HCT116 (cell line): Measurements from ENCODE around the gene FHIT. TPM values are rescaled to one million over a fixed set of nuclear protein-coding genes. Genes with fewer than 3 reads are reported as not detected.

Source experiments
- ATAC-seq: fragments of 200-7000 bp; cut with Tn5 transposase; 2 replicates; pipeline ENCODE4 v1.9.1; 2020; ENCODE audit warnings: mild to moderate bottlenecking, moderate library complexity
- BruUV-seq: library from RNA; stranded (reverse); fragments of 400-500 nt; replicated peaks from 2 replicates; lab custom pipeline; 2021; lab: Mats Ljungman, UMichigan
- CTCF ChIA-PET: fragments of 300-600 bp; sonication (Branson Sonifier 250); formaldehyde crosslinking; loops from one replicate; lab custom pipeline; 2021; ENCODE audit warnings: antibody characterized with exemption; lab: Charles Lee
- POLR2A ChIA-PET: fragments of 300-600, 350-600 bp; sonication (Branson Sonifier 250); formaldehyde crosslinking; loops from one replicate; lab custom pipeline; 2021; ENCODE audit warnings: antibody characterized with exemption; lab: Charles Lee
- RAD21 ChIA-PET, 2 experiments: fragments of 300-600 bp; sonication (Branson Sonifier 250); formaldehyde crosslinking; loops; one replicate each; lab custom pipeline; 2023; ENCODE audit warnings: low total read pairs in 2 of 2; ENCODE audit not compliant: uncharacterized antibody in 2 of 2, unreplicated experiment in 2 of 2, low non-redundant PET in 1 of 2; lab: Charles Lee
- DNase-seq: peaks from one replicate; pipeline ENCODE4 v3.0.0-alpha.2; 2010; ENCODE audit warnings: low read depth, low spot score
- H2AFZ ChIP-seq: fragments of 200-600 bp; shearing (Covaris generic), sonication (generic); 2 replicates; pipeline ENCODE4 v1.6.1; 2017; ENCODE audit warnings: low read depth, mixed run types, mixed read lengths, antibody characterized with exemption, low read length; ENCODE audit not compliant: poor library complexity, severe bottlenecking
- H3K27ac ChIP-seq: 2 replicates; pipeline ENCODE4 v1.5.1; 2012; ENCODE audit warnings: low read depth, low read length
- H3K27me3 ChIP-seq: fragments of 200-600 bp; sonication (generic); 2 replicates; pipeline ENCODE4 v1.6.1; 2016; ENCODE audit warnings: mixed run types, low read length, mixed read lengths; ENCODE audit not compliant: insufficient read depth
- H3K36me3 ChIP-seq, 2 experiments: fragments of 200-500 bp in 1 of 2; fragments of 200-600 bp in 1 of 2; sonication (Bioruptor generic) in 1 of 2; sonication (generic) in 1 of 2; 2 replicates each; pipeline versions ENCODE4 v1.5.1 to v1.6.1; 2014 to 2016; ENCODE audit warnings: low read length in 2 of 2, inconsistent platforms in 1 of 2, mixed read lengths in 1 of 2, mixed run types in 1 of 2; ENCODE audit not compliant: insufficient read depth in 2 of 2, control insufficient read depth in 1 of 2
- H3K4me1 ChIP-seq, 2 experiments: fragments of 200-600 bp in 1 of 2; sonication (generic) in 1 of 2; 2 replicates each; pipeline versions ENCODE4 v1.5.1 to v1.6.1; 2012 to 2017; ENCODE audit warnings: low read length in 2 of 2, inconsistent platforms in 1 of 2, mild to moderate bottlenecking in 1 of 2, mixed read lengths in 1 of 2, mixed run types in 1 of 2, moderate library complexity in 1 of 2; ENCODE audit not compliant: insufficient read depth in 2 of 2, control insufficient read depth in 1 of 2
- H3K4me2 ChIP-seq: fragments of 200-600 bp; sonication (generic); 2 replicates; pipeline ENCODE4 v1.6.1; 2017; ENCODE audit warnings: mixed run types, low read length, mixed read lengths
- H3K4me3 ChIP-seq, 2 experiments: fragments of 200-600 bp in 1 of 2; sonication (generic) in 1 of 2; replicated peaks in 1 of 2; 2 replicates each; pipeline ENCODE4 v1.5.1; 2011 to 2016; ENCODE audit warnings: low read length in 2 of 2, control low read depth in 1 of 2, low read depth in 1 of 2, mild to moderate bottlenecking in 1 of 2, mixed read lengths in 1 of 2, mixed run types in 1 of 2
- H3K79me2 ChIP-seq: fragments of 200-600 bp; sonication (generic); 2 replicates; pipeline ENCODE4 v1.6.1; 2017; ENCODE audit warnings: mild to moderate bottlenecking, mixed run types, low read length, moderate library complexity, mixed read lengths; ENCODE audit not compliant: insufficient read depth
- H3K9ac ChIP-seq: fragments of 200-600 bp; sonication (generic); 2 replicates; pipeline ENCODE4 v1.6.1; 2016; ENCODE audit warnings: low read length, mixed read lengths
- H3K9me2 ChIP-seq: fragments of 200-600 bp; sonication (generic), shearing (Covaris generic); 2 replicates; pipeline ENCODE4 v1.6.1; 2017; ENCODE audit warnings: mixed run types, mild to moderate bottlenecking, moderate library complexity; ENCODE audit not compliant: insufficient read depth
- H3K9me3 ChIP-seq, 2 experiments: fragments of 200-500 bp in 1 of 2; fragments of 200-600 bp in 1 of 2; sonication (Bioruptor generic) in 1 of 2; sonication (generic) in 1 of 2; 2 replicates each; pipeline ENCODE4 v1.6.1; 2014 to 2017; ENCODE audit warnings: low read length in 2 of 2, mixed read lengths in 2 of 2, inconsistent platforms in 1 of 2, low read depth in 1 of 2, mild to moderate bottlenecking in 1 of 2, mixed run types in 1 of 2, moderate library complexity in 1 of 2; ENCODE audit not compliant: control insufficient read depth in 1 of 2, insufficient read depth in 1 of 2
- H4K20me1 ChIP-seq: fragments of 200-600 bp; sonication (generic), shearing (Covaris generic); 2 replicates; pipeline ENCODE4 v1.6.1; 2017; ENCODE audit warnings: mixed run types, mild to moderate bottlenecking, moderate library complexity; ENCODE audit not compliant: insufficient read depth
- CBX3 ChIP-seq: IDR thresholded peaks from 2 replicates; pipeline ENCODE4 v1.6.1; 2012; ENCODE audit warnings: low read depth
- EGR1 ChIP-seq: IDR thresholded peaks from 2 replicates; pipeline ENCODE4 v1.6.1; 2012; ENCODE audit warnings: low read depth
- EZH2 ChIP-seq: fragments of 200-600 bp; sonication (generic); IDR thresholded peaks from 2 replicates; pipeline ENCODE4 v1.6.1; 2017; ENCODE audit warnings: antibody characterized with exemption, mixed run types
- POLR2AphosphoS5 ChIP-seq: IDR thresholded peaks from 2 replicates; pipeline ENCODE4 v1.6.1; 2011; ENCODE audit warnings: mild to moderate bottlenecking, low read depth, low read length, moderate library complexity
- intact Hi-C: fragments of 100-400 bp; cut with micrococcal nuclease; formaldehyde crosslinking; loops from 2 replicates; pipeline ENCODE4 v1.10.0; 2022
- total RNA-seq: library from RNA; stranded (reverse); gene quantifications from one replicate; pipeline ENCODE4 v1.2.1, GENCODE V29; 2021; ENCODE audit not compliant: unreplicated experiment

The FHIT gene
- total RNA-seq, 1 experiment from 2014 or later: 20.1 TPM

GRCh38 chr3:61157414-61157813 lies 93.8 kb downstream of the FHIT start:
- Histone ChIP-seq H3K9ac (no peak overlapping the region), H3K27ac (no peak overlapping the region), H3K27me3 (no peaks in the 10 kb centered on the region), H3K4me2 (no peak overlapping the region), H3K4me1 (no peaks in the 10 kb centered on the region), H3K79me2 (no peaks in the 10 kb centered on the region)
- DNase-seq (no peak), ATAC-seq (no peak)
- RAD21 ChIA-PET: no interaction called here
- CTCF ChIA-PET: no interaction called here
- intact Hi-C loops: no loop called here
- TF ChIP-seq EGR1: no peak
- TF ChIP-seq EZH2: no peak
- TF ChIP-seq CBX3: no peak
- no peak for TF ChIP-seq POLR2AphosphoS5
- TF ChIP-seq, all 23 proteins: peak for 0
- POLR2A ChIA-PET: no interaction called here
- no peaks in the 10 kb centered on the region for H4K20me1 ChIP-seq
- H3K4me3 ChIP-seq: no peak overlapping the region
- H3K9me3 ChIP-seq: no peaks in the 10 kb centered on the region
- H3K9me2 ChIP-seq: no peaks in the 10 kb centered on the region
- H2AFZ ChIP-seq: no peak overlapping the region
- H3K36me3 ChIP-seq: no peaks in the 10 kb centered on the region
- BruUV-seq: no TSS peak

DNA sequence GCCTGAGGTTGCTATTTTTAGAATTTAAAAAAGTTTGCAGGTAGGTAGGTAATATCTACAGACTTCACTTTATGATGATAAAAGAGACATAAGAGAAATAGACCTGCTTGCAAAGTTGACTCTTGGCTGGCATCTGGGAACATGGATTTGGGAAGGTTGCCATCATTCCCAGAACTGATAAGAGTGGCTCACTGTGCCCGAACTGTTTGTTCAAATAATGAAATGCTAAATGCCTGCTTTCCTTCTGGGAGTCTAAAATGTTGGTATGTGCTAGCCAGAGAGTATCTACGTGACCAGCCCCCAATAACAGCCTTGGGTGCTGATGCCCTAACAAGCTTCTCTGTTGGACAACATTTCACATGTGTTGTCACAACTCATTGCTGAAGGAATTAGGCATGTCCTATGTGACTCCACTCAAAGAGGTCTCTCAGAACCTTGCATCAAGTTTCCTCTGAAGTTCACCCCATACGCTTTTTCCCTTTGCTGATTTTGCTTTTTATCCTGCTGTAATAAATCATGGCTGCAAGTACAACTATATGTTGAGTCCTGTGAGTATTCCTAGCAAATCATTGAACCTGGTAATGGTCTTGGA lies 95.5 kb downstream of the FHIT start:
- CTCF ChIA-PET: no interaction called here
- no peak overlapping the region for H3K4me2 ChIP-seq
- H3K79me2 ChIP-seq: no peaks in the 10 kb centered on the region
- RAD21 ChIA-PET: no interaction called here
- H4K20me1 ChIP-seq: no peaks in the 10 kb centered on the region
- intact Hi-C loops: no loop called here
- no peaks in the 10 kb centered on the region for H3K36me3 ChIP-seq
- H3K9me3 ChIP-seq: no peaks in the 10 kb centered on the region
- H2AFZ ChIP-seq: no peak overlapping the region
- H3K27me3 ChIP-seq: no peaks in the 10 kb centered on the region
- H3K9ac ChIP-seq: no peak overlapping the region
- H3K4me3 ChIP-seq: no peak overlapping the region
- H3K4me1 ChIP-seq: no peaks in the 10 kb centered on the region
- POLR2A ChIA-PET: no interaction called here
- ATAC-seq (no peak), DNase-seq (no peak)
- no peak for TF ChIP-seq CBX3
- no TSS peak for BruUV-seq
- no peak overlapping the region for H3K27ac ChIP-seq
- no peaks in the 10 kb centered on the region for H3K9me2 ChIP-seq
